Ramos (cell line): Measurements from ENCODE around the gene ITGB7.

Experiments used
- in situ Hi-C: fragments of 300-500 bp; cut with MboI; formaldehyde crosslinking; loops from one replicate; pipeline ENCODE4 v1.14.3; 2022; ENCODE audit warnings: low sequenced_read_pairs; ENCODE audit not compliant: unreplicated experiment

ITGB7 gene

GRCh38 chr12:53201177-53201541 lies 5.9 kb downstream of the ITGB7 start:
- in situ Hi-C loops, result no loop called here

- in situ Hi-C loops, result no loop called here
Measured at GRCh38 chr12:53200458-53201176, 6.4 kb downstream of the ITGB7 start.

GRCh38 chr12:53200107-53200457 lies 7.0 kb downstream of the ITGB7 start:
- in situ Hi-C loops, result no loop called here

- in situ Hi-C loops, result no loop called here
Measured at GRCh38 chr12:53199700-53200099, 7.4 kb downstream of the ITGB7 start.

GRCh38 chr12:53198486-53199110 lies 8.5 kb downstream of the ITGB7 start:
- in situ Hi-C loops, result no loop called here

GRCh38 chr12:53197011-53197640 lies 9.9 kb downstream of the ITGB7 start:
- in situ Hi-C loops, result no loop called here

- in situ Hi-C loops, result no loop called here
Measured at GRCh38 chr12:53196486-53196885, 10.6 kb downstream of the ITGB7 start.

GRCh38 chr12:53195516-53196420 lies 11.3 kb downstream of the ITGB7 start:
- in situ Hi-C loops, result no loop called here

GRCh38 chr12:53194973-53195372 lies 12.1 kb downstream of the ITGB7 start:
- in situ Hi-C loops, result no loop called here

GRCh38 chr12:53193985-53194716 lies 12.9 kb downstream of the ITGB7 start:
- in situ Hi-C loops, result no loop called here

GRCh38 chr12:53193040-53193439 lies 14.0 kb downstream of the ITGB7 start:
- in situ Hi-C loops, result no loop called here

- in situ Hi-C loops, result no loop called here
Measured at GRCh38 chr12:53192531-53193021, 14.5 kb downstream of the ITGB7 start.

- in situ Hi-C loops, result no loop called here
Measured at GRCh38 chr12:53191885-53192530, 15.0 kb downstream of the ITGB7 start.

- in situ Hi-C loops, result no loop called here
Measured at GRCh38 chr12:53191096-53191884, 15.8 kb downstream of the ITGB7 start.

GRCh38 chr12:53190108-53190729 lies 16.8 kb downstream of the ITGB7 start:
- in situ Hi-C loops, result no loop called here

GRCh38 chr12:53187145-53187899 lies 19.7 kb downstream of the ITGB7 start:
- in situ Hi-C loops, result no loop called here

GRCh38 chr12:53186745-53187144 lies 20.3 kb downstream of the ITGB7 start:
- in situ Hi-C loops, result no loop called here
